ENCODE measurements around the gene FAM76B. TPM values are rescaled to one million over a fixed set of nuclear protein-coding genes. Genes with fewer than 3 reads are reported as not detected.

Gene FAM76B
- polyA plus RNA-seq, 3 donors, result 7.8 to 46.6 (median 8.2) TPM

GRCh38 chr11:95760941-95761340 lies 28.6 kb downstream of the FAM76B start:
- no peaks in the 10 kb centered on the region for H3K4me1 ChIP-seq (ENCODE audit: control insufficient read depth in 1 of 2, insufficient read depth in 2 of 2, low read length in 2 of 2)
- no peak overlapping the region for H2AFZ ChIP-seq (ENCODE audit: insufficient read depth, low read depth, low read length, poor library complexity, severe bottlenecking)
- H3K27ac Mint-ChIP-seq, result no peak overlapping the region
- no peaks in the 10 kb centered on the region for H3K36me3 ChIP-seq (replicated peaks in 1 of 2; ENCODE audit: control insufficient read depth in 1 of 2, insufficient read depth in 2 of 2, low read length in 2 of 2)
- peaks cover 3% of the 10 kb centered on the region for H3K4me1 Mint-ChIP-seq
- H3K9me3 Mint-ChIP-seq, result no peaks in the 10 kb centered on the region
- H3K27me3 ChIP-seq (ENCODE audit: control insufficient read depth in 2 of 2, insufficient read depth in 2 of 2, low read length in 2 of 2), result no peaks in the 10 kb centered on the region
- H3K9me3 ChIP-seq (replicated peaks in 1 of 2; ENCODE audit: control insufficient read depth in 1 of 2, insufficient read depth in 1 of 2, low read length in 2 of 2), result no peaks in the 10 kb centered on the region
- TF ChIP-seq, protein P1, sequence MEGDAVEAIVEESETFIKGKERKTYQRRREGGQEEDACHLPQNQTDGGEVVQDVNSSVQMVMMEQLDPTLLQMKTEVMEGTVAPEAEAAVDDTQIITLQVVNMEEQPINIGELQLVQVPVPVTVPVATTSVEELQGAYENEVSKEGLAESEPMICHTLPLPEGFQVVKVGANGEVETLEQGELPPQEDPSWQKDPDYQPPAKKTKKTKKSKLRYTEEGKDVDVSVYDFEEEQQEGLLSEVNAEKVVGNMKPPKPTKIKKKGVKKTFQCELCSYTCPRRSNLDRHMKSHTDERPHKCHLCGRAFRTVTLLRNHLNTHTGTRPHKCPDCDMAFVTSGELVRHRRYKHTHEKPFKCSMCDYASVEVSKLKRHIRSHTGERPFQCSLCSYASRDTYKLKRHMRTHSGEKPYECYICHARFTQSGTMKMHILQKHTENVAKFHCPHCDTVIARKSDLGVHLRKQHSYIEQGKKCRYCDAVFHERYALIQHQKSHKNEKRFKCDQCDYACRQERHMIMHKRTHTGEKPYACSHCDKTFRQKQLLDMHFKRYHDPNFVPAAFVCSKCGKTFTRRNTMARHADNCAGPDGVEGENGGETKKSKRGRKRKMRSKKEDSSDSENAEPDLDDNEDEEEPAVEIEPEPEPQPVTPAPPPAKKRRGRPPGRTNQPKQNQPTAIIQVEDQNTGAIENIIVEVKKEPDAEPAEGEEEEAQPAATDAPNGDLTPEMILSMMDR (IDR thresholded peaks at IDR 0.05), result no peak
- H3K79me2 ChIP-seq (ENCODE audit: insufficient read depth, low read length), result no peaks in the 10 kb centered on the region
- H3K27ac ChIP-seq (ENCODE audit: low read depth in 1 of 2, low read length in 2 of 2), result no peak overlapping the region
- DNase-seq, result no peak
- H3K4me3 Mint-ChIP-seq, result no peak overlapping the region
- H3K4me3 ChIP-seq (replicated peaks in 1 of 3; ENCODE audit: low read depth in 2 of 3, low read length in 3 of 3), result no peak overlapping the region
- peaks cover 0 to 3% (median 2%) of the 10 kb centered on the region in 3 donors for H3K27me3 Mint-ChIP-seq (ENCODE audit: low read depth in 3 of 3)
- intact Hi-C loops (cut with micrococcal nuclease), result loop anchor here (5.0 to 10.0 kb wide), 4 partner anchors 609 to 1136 kb away; partner anchors contain the start of genes ENDOD1 (in 1 of the 2) and SRSF8 (in 1 of the 2)
- H3K9ac ChIP-seq (ENCODE audit: insufficient read depth, low read length, poor library complexity, severe bottlenecking), result no peak overlapping the region
- H3K4me2 ChIP-seq (replicated peaks; ENCODE audit: extremely low read depth, low read length, poor library complexity, severe bottlenecking), result no peak overlapping the region
- no peaks in the 10 kb centered on the region for H3K36me3 Mint-ChIP-seq
- WGBS (ENCODE audit: insufficient coverage), result 67% methylated on average over 1 of the region's 1 CpG
- no peaks in the 10 kb centered on the region for H4K20me1 ChIP-seq (ENCODE audit: insufficient read depth, low read length)

- Histone ChIP-seq H2AFZ (ENCODE audit: insufficient read depth, low read depth, low read length, poor library complexity, severe bottlenecking) (no peak overlapping the region), H3K9ac (ENCODE audit: insufficient read depth, low read length, poor library complexity, severe bottlenecking) (no peak overlapping the region), H3K4me1 (ENCODE audit: control insufficient read depth in 1 of 2, insufficient read depth in 2 of 2, low read length in 2 of 2) (no peaks in the 10 kb centered on the region), H3K27me3 (ENCODE audit: control insufficient read depth in 2 of 2, insufficient read depth in 2 of 2, low read length in 2 of 2) (no peaks in the 10 kb centered on the region), H3K9me3 (replicated peaks in 1 of 2; ENCODE audit: control insufficient read depth in 1 of 2, insufficient read depth in 1 of 2, low read length in 2 of 2) (no peaks in the 10 kb centered on the region), H3K4me2 (replicated peaks; ENCODE audit: extremely low read depth, low read length, poor library complexity, severe bottlenecking) (no peak overlapping the region), H3K36me3 (replicated peaks in 1 of 2; ENCODE audit: control insufficient read depth in 1 of 2, insufficient read depth in 2 of 2, low read length in 2 of 2) (no peaks in the 10 kb centered on the region), H3K27ac (ENCODE audit: low read depth in 1 of 2, low read length in 2 of 2) (no peak overlapping the region), H4K20me1 (ENCODE audit: insufficient read depth, low read length) (no peaks in the 10 kb centered on the region), H3K79me2 (ENCODE audit: insufficient read depth, low read length) (no peaks in the 10 kb centered on the region), H3K4me3 (replicated peaks in 1 of 3; ENCODE audit: low read depth in 2 of 3, low read length in 3 of 3) (no peak overlapping the region)
- H3K27me3 Mint-ChIP-seq (ENCODE audit: low read depth in 3 of 3), result peaks cover 0 to 2% (median 1%) of the 10 kb centered on the region in 3 donors
- H3K4me3 Mint-ChIP-seq, result no peak overlapping the region
- TF ChIP-seq, protein P1 (IDR thresholded peaks at IDR 0.05), result no peak
- WGBS (ENCODE audit: insufficient coverage), result 100% methylated on average over 1 of the region's 1 CpG
- H3K27ac Mint-ChIP-seq, result no peak overlapping the region
- peaks cover 0 to 3% (median 0%) of the 10 kb centered on the region in 7 donors for H3K9me3 Mint-ChIP-seq
- DNase-seq, result no peak
- no peaks in the 10 kb centered on the region for H3K36me3 Mint-ChIP-seq
- no peaks in the 10 kb centered on the region for H3K4me1 Mint-ChIP-seq
- intact Hi-C loops (cut with micrococcal nuclease), result no loop called here
Observed at GRCh38 chr11:95751515-95751914, 38.1 kb downstream of the FAM76B start.
